HepG2 (cell line): ENCODE results near the gene ZDHHC16. TPM values are rescaled to one million over a fixed set of nuclear protein-coding genes. Genes with fewer than 3 reads are reported as not detected.

ENCODE experiments used
- ARNT2 ChIP-seq: sonication (generic); formaldehyde crosslinking; IDR thresholded peaks from 2 replicates; pipeline ENCODE4 v1.8.0; 2022; ENCODE audit warnings: mild to moderate bottlenecking, low read depth, missing genetic modification reagents, moderate library complexity
- ATF1 ChIP-seq: IDR thresholded peaks from 2 replicates; pipeline ENCODE4 v1.6.1; 2016; ENCODE audit warnings: mild to moderate bottlenecking, control low read depth
- E2F2 ChIP-seq: sonication (generic); formaldehyde crosslinking; IDR thresholded peaks from 2 replicates; pipeline ENCODE4 v1.4.0; 2020; ENCODE audit warnings: missing genetic modification reagents, borderline replicate concordance
- EP300 ChIP-seq, 3 experiments: sonication (generic) in 1 of 3; formaldehyde crosslinking in 1 of 3; IDR thresholded peaks; 2 replicates each; pipeline versions ENCODE4 v1.5.1 to v1.6.1; 2011 to 2020; ENCODE audit warnings: low read depth in 2 of 3, low read length in 2 of 3, borderline replicate concordance in 1 of 3, improper control_type of control experiment in 1 of 3, mild to moderate bottlenecking in 1 of 3, missing genetic modification reagents in 1 of 3, moderate library complexity in 1 of 3
- NBN ChIP-seq: fragments of 450-650 bp; conservative IDR thresholded peaks from 2 replicates; pipeline ENCODE4 v1.6.1; 2017
- ONECUT2 ChIP-seq: sonication (generic); formaldehyde crosslinking; IDR thresholded peaks from 2 replicates; pipeline ENCODE4 v1.4.0; 2020; ENCODE audit warnings: missing genetic modification reagents
- PCBP1 ChIP-seq: fragments of 200-400 bp; formaldehyde crosslinking; IDR thresholded peaks from 2 replicates; pipeline ENCODE4 v1.6.1; 2017; ENCODE audit warnings: mild to moderate bottlenecking, low read depth, low read length, borderline replicate concordance
- PRPF4 ChIP-seq: fragments of 200-400 bp; formaldehyde crosslinking; IDR thresholded peaks from 2 replicates; pipeline ENCODE4 v1.6.1; 2016; ENCODE audit warnings: low read length, low read depth; ENCODE audit not compliant: poor library complexity, severe bottlenecking
- STAG1 ChIP-seq: sonication (generic); formaldehyde crosslinking; IDR thresholded peaks from 2 replicates; pipeline ENCODE4 v1.4.0; 2020; ENCODE audit warnings: missing genetic modification reagents
- SUZ12 ChIP-seq: fragments of 150-350 bp; IDR thresholded peaks from 2 replicates; pipeline ENCODE4 v1.6.1; 2014; ENCODE audit warnings: low read depth, low read length
- TOPORS ChIP-seq: sonication (generic); formaldehyde crosslinking; IDR thresholded peaks from 2 replicates; pipeline ENCODE4 v1.8.0; 2023; ENCODE audit warnings: mild to moderate bottlenecking, missing genetic modification reagents
- YEATS4 ChIP-seq: sonication (generic); formaldehyde crosslinking; IDR thresholded peaks from 2 replicates; pipeline ENCODE4 v1.4.0; 2020; ENCODE audit warnings: missing genetic modification reagents, borderline replicate concordance
- ZNF256 ChIP-seq: sonication (generic); formaldehyde crosslinking; conservative IDR thresholded peaks from 2 replicates; pipeline ENCODE4 v1.4.0; 2020; ENCODE audit warnings: missing genetic modification reagents
- ZNF776 ChIP-seq: sonication (generic); formaldehyde crosslinking; IDR thresholded peaks from 2 replicates; pipeline ENCODE4 v1.4.0; 2020; ENCODE audit warnings: mild to moderate bottlenecking, missing genetic modification reagents
- ZSCAN9 ChIP-seq: IDR thresholded peaks from 2 replicates; pipeline ENCODE4 v1.6.1; 2016; ENCODE audit warnings: borderline replicate concordance
- polyA plus RNA-seq, 8 experiments: library from polyadenylated mRNA; depleted of rRNA in 3 of 8; stranded (reverse) in 7 of 8; unstranded in 1 of 8; fragments of >200 nt; fragmentation: Illumina TruSeq in 4 of 8; extraction: Trizol in 4 of 8; gene quantifications; 2 replicates each; pipeline versions ENCODE4 v1.2.1 to v1.2.3, GENCODE V29; 2011 to 2016; ENCODE audit warnings: low read depth in 4 of 8, missing spikeins in 1 of 8, mixed read lengths in 1 of 8; ENCODE audit not compliant: insufficient read depth in 1 of 8
- total RNA-seq, 5 experiments: library from RNA; depleted of rRNA; stranded (reverse); fragments of >200 nt; fragmentation: Illumina TruSeq; extraction: Trizol; gene quantifications; 2 replicates each; pipeline ENCODE4 v1.2.3, GENCODE V29; 2016; ENCODE audit warnings: low read depth in 1 of 5
- TF ChIP-seq, protein P1 (sequence below): sonication (generic); formaldehyde crosslinking; IDR thresholded peaks from 2 replicates; pipeline ENCODE4 v1.5.0; 2020; ENCODE audit warnings: mild to moderate bottlenecking, missing genetic modification reagents, moderate library complexity
- TF ChIP-seq, protein P2 (sequence below): IDR thresholded peaks from 2 replicates; pipeline ENCODE4 v1.6.1; 2018; ENCODE audit warnings: missing genetic modification reagents
- TF ChIP-seq, protein P3 (sequence below): sonication (generic); formaldehyde crosslinking; IDR thresholded peaks from 2 replicates; pipeline ENCODE4 v1.9.0; 2021; ENCODE audit warnings: mild to moderate bottlenecking, missing genetic modification reagents

The ZDHHC16 gene
- total and polyA plus RNA-seq, 2 of the 13 experiments (the other 11 are each of a cell fraction or from before 2014, with no cell fraction given): 40.8 to 41.8 TPM

- TF ChIP-seq, protein P1, sequence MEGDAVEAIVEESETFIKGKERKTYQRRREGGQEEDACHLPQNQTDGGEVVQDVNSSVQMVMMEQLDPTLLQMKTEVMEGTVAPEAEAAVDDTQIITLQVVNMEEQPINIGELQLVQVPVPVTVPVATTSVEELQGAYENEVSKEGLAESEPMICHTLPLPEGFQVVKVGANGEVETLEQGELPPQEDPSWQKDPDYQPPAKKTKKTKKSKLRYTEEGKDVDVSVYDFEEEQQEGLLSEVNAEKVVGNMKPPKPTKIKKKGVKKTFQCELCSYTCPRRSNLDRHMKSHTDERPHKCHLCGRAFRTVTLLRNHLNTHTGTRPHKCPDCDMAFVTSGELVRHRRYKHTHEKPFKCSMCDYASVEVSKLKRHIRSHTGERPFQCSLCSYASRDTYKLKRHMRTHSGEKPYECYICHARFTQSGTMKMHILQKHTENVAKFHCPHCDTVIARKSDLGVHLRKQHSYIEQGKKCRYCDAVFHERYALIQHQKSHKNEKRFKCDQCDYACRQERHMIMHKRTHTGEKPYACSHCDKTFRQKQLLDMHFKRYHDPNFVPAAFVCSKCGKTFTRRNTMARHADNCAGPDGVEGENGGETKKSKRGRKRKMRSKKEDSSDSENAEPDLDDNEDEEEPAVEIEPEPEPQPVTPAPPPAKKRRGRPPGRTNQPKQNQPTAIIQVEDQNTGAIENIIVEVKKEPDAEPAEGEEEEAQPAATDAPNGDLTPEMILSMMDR (CRISPR knock-in tag): peak; percentile 96
- no peak for TF ChIP-seq NBN
- TF ChIP-seq ZSCAN9: 0 out of 2 replicates have a peak, but pooled peaks have one; percentile 26
- TF ChIP-seq PCBP1: no peak
- TF ChIP-seq, protein P2, sequence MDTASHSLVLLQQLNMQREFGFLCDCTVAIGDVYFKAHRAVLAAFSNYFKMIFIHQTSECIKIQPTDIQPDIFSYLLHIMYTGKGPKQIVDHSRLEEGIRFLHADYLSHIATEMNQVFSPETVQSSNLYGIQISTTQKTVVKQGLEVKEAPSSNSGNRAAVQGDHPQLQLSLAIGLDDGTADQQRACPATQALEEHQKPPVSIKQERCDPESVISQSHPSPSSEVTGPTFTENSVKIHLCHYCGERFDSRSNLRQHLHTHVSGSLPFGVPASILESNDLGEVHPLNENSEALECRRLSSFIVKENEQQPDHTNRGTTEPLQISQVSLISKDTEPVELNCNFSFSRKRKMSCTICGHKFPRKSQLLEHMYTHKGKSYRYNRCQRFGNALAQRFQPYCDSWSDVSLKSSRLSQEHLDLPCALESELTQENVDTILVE (CRISPR knock-in tag): peak; percentile 97
- TF ChIP-seq E2F2 (CRISPR knock-in tag): no peak; the same call in 1 of the 2 replicates
- no peak for TF ChIP-seq SUZ12
- 0 out of 4 replicates have a peak, but pooled peaks of 1 of the 2 experiments have one; percentile 30 for TF ChIP-seq EP300 (IDR thresholded peaks at IDR 0.05; ENCODE audit: low read depth in 2 of 2, low read length in 2 of 2)
- TF ChIP-seq EP300 (CRISPR knock-in tag; IDR thresholded peaks at IDR 0.05; ENCODE audit: borderline replicate concordance): no peak; the same call in 1 of the 2 replicates
- TF ChIP-seq, protein P3, sequence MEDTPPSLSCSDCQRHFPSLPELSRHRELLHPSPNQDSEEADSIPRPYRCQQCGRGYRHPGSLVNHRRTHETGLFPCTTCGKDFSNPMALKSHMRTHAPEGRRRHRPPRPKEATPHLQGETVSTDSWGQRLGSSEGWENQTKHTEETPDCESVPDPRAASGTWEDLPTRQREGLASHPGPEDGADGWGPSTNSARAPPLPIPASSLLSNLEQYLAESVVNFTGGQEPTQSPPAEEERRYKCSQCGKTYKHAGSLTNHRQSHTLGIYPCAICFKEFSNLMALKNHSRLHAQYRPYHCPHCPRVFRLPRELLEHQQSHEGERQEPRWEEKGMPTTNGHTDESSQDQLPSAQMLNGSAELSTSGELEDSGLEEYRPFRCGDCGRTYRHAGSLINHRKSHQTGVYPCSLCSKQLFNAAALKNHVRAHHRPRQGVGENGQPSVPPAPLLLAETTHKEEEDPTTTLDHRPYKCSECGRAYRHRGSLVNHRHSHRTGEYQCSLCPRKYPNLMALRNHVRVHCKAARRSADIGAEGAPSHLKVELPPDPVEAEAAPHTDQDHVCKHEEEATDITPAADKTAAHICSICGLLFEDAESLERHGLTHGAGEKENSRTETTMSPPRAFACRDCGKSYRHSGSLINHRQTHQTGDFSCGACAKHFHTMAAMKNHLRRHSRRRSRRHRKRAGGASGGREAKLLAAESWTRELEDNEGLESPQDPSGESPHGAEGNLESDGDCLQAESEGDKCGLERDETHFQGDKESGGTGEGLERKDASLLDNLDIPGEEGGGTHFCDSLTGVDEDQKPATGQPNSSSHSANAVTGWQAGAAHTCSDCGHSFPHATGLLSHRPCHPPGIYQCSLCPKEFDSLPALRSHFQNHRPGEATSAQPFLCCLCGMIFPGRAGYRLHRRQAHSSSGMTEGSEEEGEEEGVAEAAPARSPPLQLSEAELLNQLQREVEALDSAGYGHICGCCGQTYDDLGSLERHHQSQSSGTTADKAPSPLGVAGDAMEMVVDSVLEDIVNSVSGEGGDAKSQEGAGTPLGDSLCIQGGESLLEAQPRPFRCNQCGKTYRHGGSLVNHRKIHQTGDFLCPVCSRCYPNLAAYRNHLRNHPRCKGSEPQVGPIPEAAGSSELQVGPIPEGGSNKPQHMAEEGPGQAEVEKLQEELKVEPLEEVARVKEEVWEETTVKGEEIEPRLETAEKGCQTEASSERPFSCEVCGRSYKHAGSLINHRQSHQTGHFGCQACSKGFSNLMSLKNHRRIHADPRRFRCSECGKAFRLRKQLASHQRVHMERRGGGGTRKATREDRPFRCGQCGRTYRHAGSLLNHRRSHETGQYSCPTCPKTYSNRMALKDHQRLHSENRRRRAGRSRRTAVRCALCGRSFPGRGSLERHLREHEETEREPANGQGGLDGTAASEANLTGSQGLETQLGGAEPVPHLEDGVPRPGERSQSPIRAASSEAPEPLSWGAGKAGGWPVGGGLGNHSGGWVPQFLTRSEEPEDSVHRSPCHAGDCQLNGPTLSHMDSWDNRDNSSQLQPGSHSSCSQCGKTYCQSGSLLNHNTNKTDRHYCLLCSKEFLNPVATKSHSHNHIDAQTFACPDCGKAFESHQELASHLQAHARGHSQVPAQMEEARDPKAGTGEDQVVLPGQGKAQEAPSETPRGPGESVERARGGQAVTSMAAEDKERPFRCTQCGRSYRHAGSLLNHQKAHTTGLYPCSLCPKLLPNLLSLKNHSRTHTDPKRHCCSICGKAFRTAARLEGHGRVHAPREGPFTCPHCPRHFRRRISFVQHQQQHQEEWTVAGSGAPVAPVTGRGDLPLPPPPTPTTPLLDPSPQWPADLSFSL (CRISPR knock-in tag): no peak
- TF ChIP-seq ONECUT2 (CRISPR knock-in tag): no peak
- no peak for TF ChIP-seq ATF1 (CRISPR knock-in tag)
- 0 out of 2 replicates have a peak, but pooled peaks have one; percentile 39 for TF ChIP-seq ZNF776
- no peak for TF ChIP-seq ZNF256 (CRISPR knock-in tag)
- TF ChIP-seq TOPORS (CRISPR knock-in tag): no peak
- TF ChIP-seq STAG1 (CRISPR knock-in tag): peak; percentile 11; the same call in 1 of the 2 replicates
- no peak for TF ChIP-seq PRPF4
- peak; percentile 78; the same call in 1 of the 2 replicates for TF ChIP-seq YEATS4 (CRISPR knock-in tag)
- TF ChIP-seq ARNT2 (CRISPR knock-in tag): peak; percentile 91
These were observed 19.8 kb upstream of the ZDHHC16 start, which contains the start of gene PGAM1 (continued) for GRCh38 chr10:97425964-97426775.
